ENCODE results near the gene FAM110D.

The FAM110D gene

DNA sequence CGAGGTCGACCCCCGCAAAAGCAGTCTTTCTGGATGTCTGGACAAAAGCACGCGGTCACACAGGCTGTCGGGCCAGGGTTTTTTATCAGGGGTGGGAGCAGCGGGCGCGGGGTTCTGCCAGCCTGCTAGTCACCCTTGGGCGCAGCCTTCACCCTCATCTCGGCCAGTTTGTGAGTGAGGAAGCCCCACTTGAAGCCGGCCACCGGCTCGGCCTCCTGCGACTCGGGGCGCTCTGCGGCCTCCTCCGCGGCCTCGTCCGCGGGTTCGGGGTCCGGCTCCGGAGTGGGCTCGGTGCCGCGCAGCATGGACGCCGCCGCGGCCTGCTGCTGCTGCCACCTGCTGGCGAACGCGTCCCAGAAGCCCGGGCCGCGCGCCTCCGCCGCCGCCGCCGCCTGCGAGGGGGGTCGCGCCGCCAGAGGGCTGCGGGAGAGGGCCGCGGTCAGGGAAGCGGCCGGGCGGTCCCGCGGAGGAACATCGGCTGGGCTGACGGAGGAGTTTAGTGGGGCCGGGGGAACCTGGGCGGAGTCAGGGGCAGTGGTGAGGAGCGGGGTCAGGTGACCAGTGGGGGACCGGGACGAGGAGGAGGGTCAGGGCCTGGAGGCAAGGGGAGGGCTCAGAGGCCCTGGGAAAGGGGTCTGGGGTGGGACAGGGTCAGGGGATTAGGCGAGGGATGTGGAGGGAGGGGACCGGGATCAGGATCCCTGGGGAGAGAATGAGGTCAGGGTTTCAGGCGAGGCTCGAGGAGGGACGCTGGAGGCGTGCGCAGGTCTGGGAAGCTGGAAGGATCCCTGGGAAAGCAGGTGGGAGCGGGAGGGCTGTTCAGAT lies 5.4 kb downstream of the FAM110D start:
- no peak for DNase-seq

DNA sequence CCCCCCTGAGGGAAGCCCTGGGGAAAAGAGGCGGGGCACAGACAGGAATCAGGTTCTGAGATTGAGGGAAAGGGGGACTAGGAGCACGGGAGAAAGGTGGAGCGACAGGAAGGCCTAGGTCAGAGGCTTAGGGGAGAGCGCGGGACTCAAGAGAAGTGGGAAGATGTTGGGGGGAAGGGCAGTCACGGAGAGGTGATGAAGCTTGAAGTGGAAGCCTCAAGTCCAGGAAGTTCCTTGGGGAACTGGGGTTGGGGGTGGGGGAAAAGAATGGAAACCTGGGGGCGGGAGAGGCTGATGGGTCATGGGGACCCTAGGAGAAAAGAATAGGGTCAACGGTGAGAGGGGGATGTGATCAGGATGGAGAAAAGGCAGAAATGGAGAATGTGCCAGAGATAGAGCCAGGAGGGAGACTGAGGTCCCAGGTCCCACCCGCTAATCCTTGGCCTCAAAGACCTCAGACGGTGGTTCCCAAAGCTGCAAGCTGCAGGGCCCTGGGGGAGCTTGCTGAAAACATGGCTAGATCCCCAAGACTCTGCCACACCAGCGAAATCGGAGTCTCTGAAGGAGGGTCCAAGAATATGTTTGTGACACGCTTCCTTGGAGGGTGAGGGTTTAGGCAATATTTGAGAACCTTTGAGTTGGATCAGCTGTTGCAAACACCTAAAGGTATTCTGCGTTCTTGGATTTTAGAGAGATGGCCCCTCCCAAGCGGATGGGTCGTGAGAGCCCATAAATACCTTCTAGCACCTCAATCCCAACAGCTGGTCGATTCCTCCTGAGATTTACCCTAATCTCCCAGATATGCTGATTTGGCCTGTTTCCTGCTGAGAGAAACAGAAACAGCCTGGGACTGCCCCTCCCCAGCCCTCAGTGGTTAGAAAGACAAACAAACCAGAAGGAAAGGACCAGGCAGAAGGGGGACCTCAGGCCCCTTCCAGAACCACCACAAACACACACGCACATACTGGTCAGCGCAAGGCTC lies 6.3 kb downstream of the FAM110D start:
- DNase-seq = no peak

DNA sequence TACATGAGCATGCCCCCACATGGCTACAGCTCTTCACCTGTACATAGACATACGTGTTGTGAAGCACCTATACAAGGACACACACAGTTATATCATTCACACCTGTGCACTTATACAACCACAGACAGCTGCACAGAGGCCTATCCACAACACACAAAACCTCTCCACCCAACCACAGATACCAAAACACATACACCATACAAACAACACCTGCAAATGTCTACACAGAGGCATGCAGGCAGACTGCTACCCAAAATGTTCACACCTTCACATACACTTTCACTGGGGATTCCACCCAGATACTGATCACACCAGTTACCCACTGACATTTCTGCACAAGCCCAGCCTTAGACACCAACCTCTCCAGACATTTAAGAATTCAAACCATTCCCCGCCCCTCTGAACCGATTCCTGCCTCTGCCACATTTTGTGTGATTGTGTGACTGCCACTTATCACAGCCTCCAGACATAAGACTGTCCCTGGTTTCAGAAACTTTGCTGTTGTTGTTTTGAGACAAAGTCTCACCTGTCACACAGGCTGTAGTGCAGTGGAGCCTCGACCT lies 7.9 kb downstream of the FAM110D start:
- no peak for DNase-seq

DNA sequence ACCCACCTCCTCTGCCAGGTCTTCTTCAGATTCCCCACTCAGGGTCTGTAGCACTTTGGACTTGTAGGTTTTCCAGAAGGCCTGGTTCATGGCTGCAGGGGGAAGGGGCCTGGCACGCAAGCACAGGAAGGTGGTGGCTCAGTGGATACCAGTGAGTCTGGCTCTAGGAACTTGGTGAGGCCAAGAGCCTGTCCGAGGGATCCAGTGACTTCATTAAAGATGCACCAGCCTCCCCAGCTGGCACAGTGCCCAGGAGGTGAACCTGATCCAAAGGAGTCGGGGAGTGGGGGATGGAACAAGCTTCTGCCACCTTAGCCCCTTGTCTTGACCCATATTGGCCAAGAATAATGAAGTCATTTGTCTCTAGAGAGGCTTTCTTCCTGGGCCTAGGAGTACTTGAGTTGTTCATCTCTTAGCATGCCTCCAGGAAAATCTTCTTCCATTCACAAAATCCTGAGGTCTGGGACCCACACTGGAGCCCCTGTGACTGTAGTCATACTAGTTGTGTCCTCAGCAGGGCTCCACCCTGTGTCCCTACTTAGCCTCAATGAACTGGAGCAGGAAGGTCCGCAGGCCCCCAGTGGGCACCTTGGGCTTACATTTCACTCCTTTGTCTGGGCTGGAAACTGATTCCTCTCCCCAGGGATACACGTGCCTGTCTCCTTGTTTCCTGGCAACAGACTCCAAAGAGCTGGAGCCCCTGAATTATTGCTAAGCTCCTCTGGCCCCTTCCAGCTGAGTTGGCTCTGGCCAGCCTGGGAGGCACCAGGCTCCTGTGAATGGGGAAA lies 9.7 kb downstream of the FAM110D start, which contains the start of gene C1orf232:
Gene C1orf232 (minus strand): TSS at position 554 of the 788 bp plus-strand sequence. CDS start 464 bp downstream, at position 90.
- no peak for DNase-seq

DNA sequence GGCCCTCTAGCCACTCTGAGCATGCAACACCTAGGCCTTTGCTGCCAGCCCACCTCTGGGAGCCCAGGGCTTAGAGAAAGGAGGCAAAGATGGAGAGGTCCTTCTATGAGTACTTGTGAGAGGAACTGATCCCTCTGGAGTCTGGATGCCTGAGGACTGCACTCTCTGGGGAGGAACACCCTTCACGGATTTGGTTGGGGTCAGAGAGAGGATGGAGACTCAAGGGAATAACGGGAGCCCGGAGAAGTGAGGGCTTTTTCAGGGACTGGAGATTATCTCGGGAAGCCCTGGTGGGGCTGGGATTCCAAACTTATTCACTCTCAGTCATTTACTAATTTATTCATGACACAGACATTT lies 10.3 kb downstream of the FAM110D start:
- no peak for DNase-seq

DNA sequence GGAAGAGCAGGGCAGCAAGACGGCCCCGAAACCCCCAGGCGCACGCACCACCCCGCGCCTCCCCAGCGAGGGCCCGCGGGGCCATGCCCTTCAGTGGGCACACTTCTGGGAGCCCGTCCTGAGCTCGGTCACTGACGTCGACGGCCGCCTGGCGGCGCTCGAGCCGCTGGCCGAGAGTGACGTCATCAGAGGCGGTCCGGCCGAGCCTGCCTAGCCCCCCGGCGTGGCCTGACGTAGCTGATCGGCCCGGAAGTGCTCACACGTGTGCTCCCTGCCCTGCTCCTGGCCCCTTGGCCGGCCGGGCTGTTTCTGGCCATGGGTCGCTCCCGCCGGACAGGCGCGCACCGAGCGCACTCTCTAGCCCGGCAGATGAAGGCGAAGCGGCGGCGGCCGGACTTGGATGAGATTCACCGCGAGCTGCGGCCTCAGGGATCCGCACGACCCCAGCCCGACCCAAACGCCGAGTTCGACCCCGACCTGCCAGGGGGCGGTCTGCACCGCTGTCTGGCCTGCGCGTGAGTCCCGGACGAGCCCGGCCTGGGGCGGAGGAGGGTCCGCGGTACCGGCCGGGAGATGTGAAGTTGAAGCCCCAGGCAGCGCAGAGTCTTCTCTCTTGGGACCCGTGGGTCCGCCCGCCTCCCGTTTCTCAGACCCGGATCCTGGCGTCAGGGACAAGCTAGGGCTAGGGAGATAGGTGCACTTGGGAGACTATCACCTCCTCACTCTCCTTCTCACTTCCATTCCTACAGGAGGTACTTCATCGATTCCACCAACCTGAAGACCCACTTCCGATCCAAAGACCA lies 11.0 kb downstream of the FAM110D start, which contains the start of gene ZNF593:
Gene ZNF593 (plus strand): TSS at position 240 of the 803 bp plus-strand sequence. CDS start 76 bp downstream, at position 316.
- DNase-seq = peak; percentile 86

DNA sequence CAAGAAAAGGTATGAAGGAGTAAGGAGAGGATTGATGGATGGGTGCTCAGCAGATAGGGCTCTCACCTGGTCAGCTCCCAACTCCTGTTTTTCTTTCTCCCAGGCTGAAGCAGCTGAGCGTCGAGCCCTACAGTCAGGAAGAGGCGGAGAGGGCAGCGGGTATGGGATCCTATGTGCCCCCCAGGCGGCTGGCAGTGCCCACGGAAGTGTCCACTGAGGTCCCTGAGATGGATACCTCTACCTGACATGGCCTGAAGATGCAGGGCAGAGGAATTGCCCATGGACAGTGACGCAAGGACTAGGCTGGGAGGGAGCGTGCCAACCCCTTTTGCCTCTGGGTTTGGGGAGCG lies 11.6 kb downstream of the FAM110D start:
- no peak for DNase-seq

DNA sequence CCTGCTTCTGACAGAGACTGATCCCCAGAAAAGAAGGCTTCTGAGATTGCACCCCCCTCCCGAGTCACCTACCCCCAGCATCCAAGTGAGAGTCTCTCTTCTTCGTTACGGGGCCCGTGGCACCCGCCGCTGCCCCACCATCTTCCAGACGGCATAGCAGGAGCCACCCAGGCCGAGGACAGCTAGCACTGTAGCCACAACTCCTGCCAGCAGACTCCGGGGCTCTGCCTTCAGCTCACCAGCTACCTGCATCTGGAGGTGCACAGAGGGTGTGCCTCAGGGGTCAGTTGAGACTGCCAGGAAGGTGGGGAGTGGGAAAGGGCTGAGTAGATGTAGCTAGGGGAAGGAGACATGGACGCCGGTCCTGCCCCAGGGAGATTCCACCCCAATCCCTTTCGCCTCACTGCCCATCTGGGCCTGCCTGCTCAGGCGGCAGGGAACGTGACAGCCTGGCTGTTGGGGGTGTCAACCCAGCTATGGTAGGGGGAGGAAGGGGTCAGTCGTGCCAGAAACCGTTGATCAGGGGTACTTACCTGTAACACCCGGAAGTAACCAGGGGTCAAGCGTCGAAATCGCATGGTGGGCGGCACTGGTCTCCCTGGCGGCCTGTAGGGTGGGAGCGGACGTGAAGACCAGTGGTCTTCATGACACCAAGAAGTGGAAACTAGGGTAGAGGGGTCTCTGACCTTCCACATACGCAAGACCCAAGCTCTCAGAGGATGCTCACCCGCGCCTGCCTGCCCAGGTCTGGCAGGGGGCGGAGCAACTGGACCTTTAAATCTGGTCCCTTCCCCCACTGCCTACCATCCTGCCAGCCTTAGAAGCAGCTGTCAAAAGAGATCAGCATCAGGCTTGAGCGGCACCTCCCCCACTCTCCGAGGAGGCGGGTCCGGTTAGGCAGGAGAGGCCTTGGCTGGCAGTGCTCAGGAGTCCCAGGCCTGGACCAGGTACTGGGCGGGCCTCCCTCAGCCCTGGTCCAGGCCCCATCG lies 12.5 kb downstream of the FAM110D start, which contains the start of gene ZNF593OS:
Gene ZNF593OS (minus strand): TSS at position 749 of the 989 bp plus-strand sequence. CDS start 171 bp downstream, at position 578.
- no peak for DNase-seq

DNA sequence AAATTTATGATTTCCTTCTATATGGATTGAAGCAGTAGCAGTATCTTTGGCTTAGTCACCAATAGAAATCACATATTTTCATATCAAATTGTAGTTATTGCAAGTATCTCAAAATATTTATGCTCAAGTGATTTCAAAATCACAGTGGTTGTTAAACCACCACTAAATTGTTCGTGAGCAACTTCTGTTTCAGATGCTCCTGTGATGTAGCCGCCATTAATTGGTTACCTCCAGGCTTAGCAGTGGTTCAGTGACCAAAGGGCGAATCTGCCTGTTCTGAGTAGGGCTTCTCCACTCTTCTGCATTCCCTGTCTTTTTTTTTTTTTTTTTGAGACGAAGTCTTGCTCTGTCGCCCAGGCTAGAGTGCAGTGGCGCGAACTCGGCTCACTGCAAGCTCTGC lies 16.5 kb downstream of the FAM110D start:
- DNase-seq = no peak

DNA sequence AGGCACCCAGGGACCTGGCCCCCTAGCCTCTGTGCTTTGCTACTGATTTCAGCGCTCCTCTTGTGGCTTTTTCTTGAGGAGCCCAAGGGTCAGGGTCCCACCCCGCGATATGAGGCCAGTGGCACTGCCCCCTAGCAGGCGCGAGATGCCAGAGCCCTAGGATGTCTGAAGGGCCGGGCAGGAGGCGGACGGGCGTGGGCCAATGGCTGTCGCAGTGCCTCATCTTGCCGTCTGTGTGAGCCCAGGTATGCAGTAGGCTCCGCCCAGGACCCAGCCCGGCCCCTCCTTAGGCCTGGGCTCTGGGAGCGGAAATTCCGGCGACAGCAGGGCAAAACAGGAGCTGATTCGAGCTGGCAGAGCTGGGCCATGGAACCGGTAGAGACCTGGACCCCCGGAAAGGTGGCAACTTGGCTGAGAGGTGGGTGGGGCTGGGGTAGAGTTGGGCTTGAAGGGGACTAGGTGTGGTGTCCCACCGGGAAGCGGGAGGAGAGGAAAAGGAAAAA lies 18.4 kb downstream of the FAM110D start, which contains the start of gene CNKSR1:
Gene CNKSR1 (plus strand): TSS at position 310 of the 503 bp plus-strand sequence. CDS start 57 bp downstream, at position 367.
- no peak for DNase-seq

DNA sequence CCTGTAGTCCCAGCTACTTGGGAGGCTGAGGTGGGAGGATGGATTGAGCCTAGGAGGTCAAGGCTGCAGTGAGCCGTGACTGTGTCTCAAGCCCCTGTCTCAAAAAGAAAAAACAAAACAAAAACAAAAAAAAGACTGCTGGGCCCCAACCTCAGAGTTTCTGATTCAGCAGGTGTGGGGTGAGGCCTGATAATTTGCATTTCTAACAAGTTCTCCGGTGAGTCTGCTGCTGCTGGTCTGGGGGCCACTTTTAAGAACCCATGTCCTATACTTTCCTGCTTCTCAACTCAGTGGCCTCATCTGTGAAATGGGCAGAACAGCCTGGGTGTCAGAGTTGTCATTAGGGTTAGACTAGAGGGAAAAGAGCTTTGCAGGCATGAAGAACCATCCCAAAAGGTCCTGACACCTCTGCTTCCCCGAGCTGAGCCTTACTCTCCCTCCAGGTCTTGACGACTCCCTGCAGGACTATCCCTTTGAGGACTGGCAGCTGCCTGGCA lies 21.2 kb downstream of the FAM110D start:
- no peak for DNase-seq

DNA sequence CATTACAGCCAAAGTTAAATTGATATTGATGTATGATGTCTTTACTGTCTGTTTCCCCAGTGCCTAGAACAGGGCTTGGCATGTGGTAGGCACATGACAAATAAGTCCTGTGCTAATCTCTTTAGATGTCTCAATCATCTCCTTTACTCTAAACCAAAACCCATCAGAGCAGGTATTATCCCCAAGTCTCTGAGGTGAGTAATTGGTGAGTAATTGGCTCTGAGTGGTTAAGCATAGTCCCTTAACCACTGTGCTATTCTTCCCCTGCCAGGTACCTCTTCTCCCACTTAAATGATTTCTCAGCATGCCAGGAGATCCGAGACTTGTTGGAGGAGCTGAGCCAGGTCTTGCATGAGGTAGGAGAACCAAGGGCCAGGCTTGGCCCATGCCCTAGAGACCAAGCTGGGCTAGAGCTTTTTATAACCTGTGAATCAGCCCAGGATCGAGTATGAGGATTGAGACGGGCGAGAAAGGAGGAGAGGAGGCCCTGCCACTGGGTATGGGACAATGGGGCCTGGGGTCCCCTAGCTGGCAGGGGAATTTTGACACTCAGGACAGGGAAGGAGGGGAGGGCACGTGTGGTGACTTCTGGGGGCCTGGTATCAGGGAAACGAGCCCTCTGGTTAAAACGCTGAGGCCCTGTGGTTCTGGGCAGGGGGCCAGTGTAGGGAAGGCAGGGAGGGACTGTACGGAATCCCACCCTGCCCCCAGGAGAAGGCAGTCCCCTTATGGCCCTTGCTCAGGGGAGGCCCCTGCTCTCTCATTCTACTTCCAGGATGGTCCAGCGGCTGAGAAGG lies 22.9 kb downstream of the FAM110D start:
- DNase-seq = no peak

DNA sequence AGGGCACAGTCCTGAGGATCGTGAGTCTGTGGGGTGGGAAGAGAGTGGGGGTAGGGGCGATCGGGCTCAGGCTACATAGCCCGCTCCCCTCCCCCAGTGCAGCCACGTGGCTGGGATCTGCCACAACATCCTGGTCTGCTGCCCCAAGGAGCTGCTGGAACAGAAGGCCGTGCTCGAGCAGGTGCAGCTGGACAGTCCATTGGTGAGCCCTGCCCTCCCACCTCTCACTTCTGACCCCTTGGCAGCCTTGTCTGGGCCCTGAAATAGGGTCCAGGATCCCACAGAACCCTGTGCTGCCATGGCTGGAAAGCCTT lies 23.5 kb downstream of the FAM110D start:
- no peak for DNase-seq

DNA sequence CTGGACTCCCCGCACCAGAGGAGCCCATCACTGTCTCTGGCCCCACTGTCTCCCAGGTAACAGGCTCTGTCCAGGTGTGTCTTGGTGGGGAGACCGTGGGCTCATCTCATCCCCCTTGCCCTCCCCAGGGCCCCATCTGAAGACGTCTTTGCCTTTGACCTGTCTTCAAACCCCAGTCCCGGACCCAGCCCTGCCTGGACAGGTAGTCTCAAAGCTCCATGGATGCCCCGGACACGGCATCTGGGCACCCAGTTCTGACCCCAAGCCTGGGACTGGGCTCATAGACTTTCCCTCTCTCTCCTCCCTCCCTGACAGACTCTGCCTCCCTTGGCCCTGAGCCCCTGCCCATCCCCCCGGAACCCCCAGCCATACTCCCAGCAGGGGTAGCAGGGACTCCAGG lies 25.2 kb downstream of the FAM110D start:
- DNase-seq = no peak

DNA sequence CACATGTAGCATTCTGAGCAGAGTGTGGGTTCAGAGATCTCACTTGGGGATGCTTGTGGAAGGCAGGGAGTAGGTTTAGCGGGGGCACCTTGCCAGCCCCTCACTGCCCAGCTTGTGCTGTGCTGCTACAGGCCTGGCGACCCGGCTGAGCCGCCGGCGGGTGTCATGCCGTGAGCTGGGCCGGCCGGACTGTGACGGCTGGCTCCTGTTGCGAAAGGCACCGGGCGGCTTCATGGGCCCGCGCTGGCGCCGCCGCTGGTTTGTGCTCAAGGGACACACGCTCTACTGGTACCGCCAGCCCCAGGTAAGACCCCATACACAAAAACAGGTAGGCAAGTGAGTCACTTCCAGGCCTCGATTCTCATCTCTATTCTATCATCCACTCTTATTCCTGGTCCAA lies 26.0 kb downstream of the FAM110D start:
- no peak for DNase-seq

DNA sequence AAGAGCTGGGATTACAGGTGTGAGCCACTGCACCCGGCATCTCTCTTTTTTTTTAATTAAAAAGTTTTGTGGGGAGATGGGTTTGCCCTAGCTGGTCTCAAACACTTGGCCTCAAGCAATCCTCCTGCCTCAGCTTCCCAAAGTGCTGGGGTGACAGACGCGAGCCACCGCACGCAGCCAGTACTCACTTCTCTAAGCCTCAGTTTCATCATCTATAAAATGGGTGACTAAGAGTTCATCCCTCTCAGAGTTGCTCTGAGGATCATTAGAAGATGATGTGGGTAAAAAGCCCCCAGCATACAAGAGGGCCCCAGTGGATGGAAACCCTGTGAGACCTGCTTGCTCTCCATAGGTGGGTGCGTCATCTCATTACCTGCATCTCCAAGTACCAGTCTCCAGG lies 29.0 kb downstream of the FAM110D start:
- DNase-seq = no peak

DNA sequence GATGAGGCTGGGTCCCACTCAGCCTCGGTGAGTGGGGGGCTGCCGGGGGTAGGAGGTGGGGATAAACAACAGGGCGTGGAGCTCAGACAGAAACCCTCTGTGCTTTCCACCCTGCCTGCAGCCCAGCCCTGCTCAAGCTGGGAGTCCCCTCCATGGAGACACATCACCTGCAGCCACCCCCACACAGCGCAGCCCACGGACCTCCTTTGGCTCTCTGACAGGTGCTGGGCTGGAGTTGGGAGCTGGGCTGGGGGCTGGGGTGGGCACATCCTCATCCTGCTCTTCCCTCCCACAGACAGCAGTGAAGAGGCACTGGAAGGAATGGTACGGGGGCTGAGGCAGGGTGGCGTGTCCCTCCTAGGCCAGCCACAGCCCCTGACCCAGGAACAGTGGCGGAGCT lies 29.6 kb downstream of the FAM110D start:
- no peak for DNase-seq

DNA sequence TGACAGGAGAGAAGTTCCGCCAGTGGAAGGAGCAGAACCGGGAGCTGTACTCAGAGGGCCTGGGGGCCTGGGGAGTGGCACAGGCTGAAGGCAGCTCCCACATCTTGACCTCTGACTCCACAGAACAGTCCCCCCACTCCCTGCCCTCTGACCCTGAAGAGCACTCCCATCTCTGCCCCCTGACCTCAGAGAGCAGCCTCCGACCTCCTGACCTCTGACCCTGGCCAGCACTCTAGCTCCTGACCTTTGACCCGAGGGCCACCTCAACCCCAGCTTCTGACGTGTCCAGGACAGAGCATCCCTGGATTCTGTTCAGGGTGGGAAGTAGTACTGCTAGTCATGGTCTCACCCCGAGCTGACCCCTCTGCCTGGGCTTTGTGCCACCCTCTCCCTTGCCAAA lies 30.5 kb downstream of the FAM110D start:
- DNase-seq = no peak

DNA sequence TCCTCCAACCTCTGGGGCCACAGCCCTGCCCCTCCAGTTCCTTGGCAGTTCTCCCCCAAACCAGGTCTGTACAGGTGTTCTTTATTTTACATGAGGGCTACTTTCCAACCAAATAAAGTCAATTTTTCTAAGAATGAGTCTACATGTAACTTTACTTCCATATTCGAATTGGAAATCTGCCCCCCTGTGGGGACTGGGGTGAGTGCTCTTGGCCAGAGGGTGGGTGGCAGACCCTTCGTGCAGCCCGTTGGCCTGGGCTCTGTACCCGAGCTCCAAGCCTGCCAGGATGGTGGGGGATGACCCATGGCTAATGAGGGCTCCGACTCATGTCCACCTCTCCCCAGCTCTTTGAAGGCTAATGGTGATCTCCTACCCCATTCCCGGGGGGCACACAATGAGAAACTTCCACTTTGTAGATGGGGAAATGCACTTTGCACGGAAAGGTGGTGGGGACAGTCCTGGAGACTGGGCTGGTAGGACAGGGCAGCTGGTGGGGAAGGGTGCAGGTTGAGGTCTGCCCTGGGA lies 30.9 kb downstream of the FAM110D start:
- no peak for DNase-seq

Data from MV-4-11 (cell line).